A673 (cell line): ENCODE measurements around the gene TOMM70. TPM values are rescaled to one million over a fixed set of nuclear protein-coding genes. Genes with fewer than 3 reads are reported as not detected.
A peak's percentile ranks its signal among the peaks of the same experiment; 100 is the strongest.

Experiments used
- BruUV-seq: library from RNA; stranded (reverse); fragments of 400-500 nt; replicated peaks from 2 replicates; lab custom pipeline; 2021; lab: Mats Ljungman, UMichigan
- CTCF ChIA-PET: fragments of 300-600 bp; sonication (Branson Sonifier 250); formaldehyde crosslinking; loops from one replicate; lab custom pipeline; 2022; ENCODE audit warnings: antibody characterized with exemption; lab: Charles Lee
- POLR2A ChIA-PET: fragments of 300-600 bp; sonication (Branson Sonifier 250); formaldehyde crosslinking; loops from one replicate; lab custom pipeline; 2022; ENCODE audit warnings: antibody characterized with exemption; ENCODE audit not compliant: low non-redundant PET; lab: Charles Lee
- DNase-seq: peaks from one replicate; pipeline ENCODE4 v3.0.0-alpha.2; 2015; ENCODE audit warnings: low spot score
- H3K27ac ChIP-seq: fragments of 200-600 bp; sonication (generic); 2 replicates; pipeline ENCODE4 v1.5.1; 2016; ENCODE audit warnings: mixed run types, low read depth, mild to moderate bottlenecking, mixed read lengths, antibody characterized with exemption, low read length; ENCODE audit not compliant: poor library complexity, severe bottlenecking
- H3K27me3 ChIP-seq: fragments of 200-600 bp; sonication (generic); replicated peaks from 2 replicates; pipeline ENCODE4 v1.6.1; 2017; ENCODE audit warnings: mixed run types, low read depth, mild to moderate bottlenecking, mixed read lengths, antibody characterized with exemption, low read length; ENCODE audit not compliant: insufficient read depth, poor library complexity
- H3K36me3 ChIP-seq: fragments of 200-600 bp; sonication (generic); 2 replicates; pipeline ENCODE4 v1.6.1; 2016; ENCODE audit warnings: mixed run types, mild to moderate bottlenecking, mixed read lengths, antibody characterized with exemption, low read length; ENCODE audit not compliant: insufficient read depth, poor library complexity, severe bottlenecking
- H3K4me1 ChIP-seq: fragments of 200-600 bp; sonication (generic); 2 replicates; pipeline ENCODE4 v1.6.1; 2017; ENCODE audit warnings: mixed run types, mild to moderate bottlenecking, mixed read lengths, antibody characterized with exemption, low read length; ENCODE audit not compliant: insufficient read depth, poor library complexity, severe bottlenecking
- H3K4me3 ChIP-seq: fragments of 200-600 bp; sonication (generic); 2 replicates; pipeline ENCODE4 v1.5.1; 2016; ENCODE audit warnings: low read depth, mixed run types, mild to moderate bottlenecking, mixed read lengths, low read length; ENCODE audit not compliant: poor library complexity, severe bottlenecking
- H3K9me3 ChIP-seq: fragments of 200-600 bp; sonication (generic); 2 replicates; pipeline ENCODE4 v1.6.1; 2016; ENCODE audit warnings: mixed run types, low read depth, mild to moderate bottlenecking, mixed read lengths, antibody characterized with exemption, low read length; ENCODE audit not compliant: poor library complexity, severe bottlenecking
- CTCF ChIP-seq: fragments of 300-800, 200-600 bp; sonication (generic); conservative IDR thresholded peaks from 2 replicates; pipeline ENCODE4 v1.5.1; 2017; ENCODE audit warnings: low read depth, mild to moderate bottlenecking, antibody characterized with exemption, low read length, moderate library complexity, mixed read lengths
- EZH2 ChIP-seq: fragments of 200-600 bp; sonication (generic); IDR thresholded peaks from 2 replicates; pipeline ENCODE4 v1.6.1; 2017; ENCODE audit warnings: borderline replicate concordance, low read depth, mild to moderate bottlenecking, mixed read lengths, antibody characterized with exemption, low read length; ENCODE audit not compliant: poor library complexity, severe bottlenecking
- intact Hi-C: fragments of 100-400 bp; cut with micrococcal nuclease; formaldehyde crosslinking; loops from one replicate; pipeline ENCODE4 v1.10.0; 2022; ENCODE audit not compliant: unreplicated experiment
- total RNA-seq: library from RNA; stranded (reverse); gene quantifications from 2 replicates; pipeline ENCODE4 v1.2.3, GENCODE V29; 2021

The TOMM70 gene
- total RNA-seq, 1 experiment from 2014 or later = 54.4 TPM

GRCh38 chr3:100317912-100318311, 83.0 kb downstream of the TOMM70 start:
- BruUV-seq = no TSS peak
- H3K27ac ChIP-seq = no peak overlapping the region

GRCh38 chr3:100316641-100317069, 84.2 kb downstream of the TOMM70 start:
- intact Hi-C loops = loop anchor here (1.0 to 10.0 kb wide), 3 partner anchors 148 to 881 kb away; no protein-coding TSS in a partner anchor
- H3K4me3 ChIP-seq = no peak overlapping the region
- H3K4me1 ChIP-seq = peaks cover 3% of the 10 kb centered on the region
- H3K9me3 ChIP-seq = no peaks in the 10 kb centered on the region
- POLR2A ChIA-PET = interaction anchor here (0.5 kb wide), 1 partner anchor 1257 kb away, joined by 13 read pairs; the partner anchor contains the start of gene PCNP
- no TSS peak for BruUV-seq
- DNase-seq = peak; percentile 77
- TF ChIP-seq CTCF (peak; percentile 70), EZH2 (no peak)
- no peaks in the 10 kb centered on the region for H3K36me3 ChIP-seq
- no peaks in the 10 kb centered on the region for H3K27me3 ChIP-seq
- CTCF ChIA-PET = interaction anchor here (0.6 kb wide), 1 partner anchor 19 kb away, joined by 3 read pairs; no protein-coding TSS in a partner anchor
- no peak overlapping the region for H3K27ac ChIP-seq

More at GRCh38 chr3:100317912-100318311, 83.0 kb downstream of the TOMM70 start:
- H3K27me3 ChIP-seq = no peaks in the 10 kb centered on the region
- ChIA-PET POLR2A (no interaction called here), CTCF (no interaction called here)
- H3K9me3 ChIP-seq = no peaks in the 10 kb centered on the region
- no peaks in the 10 kb centered on the region for H3K4me1 ChIP-seq
- intact Hi-C loops = loop anchor here (5.0 to 10.0 kb wide), 2 partner anchors 147 to 879 kb away; no protein-coding TSS in a partner anchor
- H3K4me3 ChIP-seq = no peak overlapping the region
- DNase-seq = no peak
- H3K36me3 ChIP-seq = no peaks in the 10 kb centered on the region
- TF ChIP-seq CTCF (no peak), EZH2 (no peak)

Other genes starting within 250 kb of the TOMM70 start
- gene TBC1D23, start 140.1 kb downstream of the TOMM70 start, total RNA-seq = 28.1 and 32.4 TPM in 2 replicates
- gene NIT2, start 66.3 kb downstream of the TOMM70 start, total RNA-seq = 57.0 and 61.5 TPM in 2 replicates
- gene LNP1, start 450 bp upstream of the TOMM70 start, total RNA-seq = 4.3 and 5.3 TPM in 2 replicates
- gene TMEM45A, start 91.5 kb upstream of the TOMM70 start, total RNA-seq = 3.4 and 5.0 TPM in 2 replicates
- gene ADGRG7, start 208.5 kb upstream of the TOMM70 start, total RNA-seq = 2.4 and 2.7 TPM in 2 replicates